T-helper 2 cell (primary cell): ENCODE data around the gene JAKMIP1.

Experiments
- DNase-seq, 5 experiments: peaks; one replicate each; pipeline versions ENCODE4 v3.0.0 to v3.0.0-alpha.2; 2012 to 2022

JAKMIP1 gene

GRCh38 chr4:6201580-6202091 is 1.3 kb upstream of the JAKMIP1 start:
- peak in 3 of 5 experiments; percentile 13 to 58 (median 58) for DNase-seq

DNA sequence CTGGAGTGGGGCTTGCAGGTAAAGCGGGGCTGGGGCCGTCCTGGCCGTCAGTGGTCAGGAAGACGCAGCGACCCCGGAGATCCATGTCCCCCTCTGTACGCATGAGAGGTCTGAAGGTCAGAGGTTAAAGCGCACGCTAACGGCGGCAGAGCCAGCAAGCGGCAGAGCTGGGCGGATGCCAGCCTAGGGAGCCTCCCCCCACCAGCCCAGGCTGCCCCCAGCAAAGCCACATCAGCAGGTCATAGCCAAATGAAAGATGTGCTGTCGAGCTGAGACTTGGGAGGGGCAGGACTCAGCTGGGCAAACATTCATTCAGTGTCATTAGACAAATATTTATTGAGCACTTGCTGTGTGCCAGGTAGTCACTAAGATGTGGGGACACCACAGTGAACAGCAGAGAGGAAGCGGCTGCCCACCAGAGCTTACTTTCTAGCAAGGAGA is 593 bp upstream of the JAKMIP1 start:
- DNase-seq, result peak in 1 of 5 experiments; percentile 63

- DNase-seq, result peak in 4 of 5 experiments; percentile 25 to 70 (median 46)
Measured at GRCh38 chr4:6199422-6199921, 877 bp downstream of the JAKMIP1 start.

DNA sequence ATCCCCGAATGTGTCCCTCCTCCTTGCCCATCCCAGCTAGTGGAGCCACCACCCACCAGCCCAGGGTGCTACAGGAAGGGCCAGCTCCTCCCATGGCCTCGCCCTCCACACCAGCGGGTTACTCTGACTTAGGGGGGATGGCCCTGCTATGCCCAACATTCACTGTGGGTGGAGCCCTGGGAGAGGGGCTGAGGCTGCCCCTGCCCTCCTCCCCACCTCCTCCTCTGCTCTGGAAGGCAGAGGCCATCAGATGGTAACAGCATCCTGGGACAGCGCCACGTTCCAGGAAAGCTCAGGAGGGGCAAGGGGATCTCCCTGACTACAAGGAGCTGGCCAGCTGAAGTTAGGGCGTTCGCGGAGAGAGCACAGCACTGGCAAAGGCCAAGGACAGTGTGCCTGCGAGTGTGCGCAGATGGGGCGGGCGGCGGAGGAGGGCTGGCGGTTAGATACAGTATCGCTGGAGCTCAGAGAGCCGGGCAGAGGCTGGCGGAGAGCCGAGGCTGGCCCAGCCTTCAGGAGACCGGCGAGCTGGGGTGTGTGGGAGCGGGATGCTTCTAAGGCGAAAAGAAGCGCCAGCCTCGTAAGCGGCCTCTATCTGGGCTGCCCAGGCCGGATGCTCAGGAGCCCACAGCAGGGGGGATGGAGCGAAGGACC is 1.5 kb downstream of the JAKMIP1 start:
- DNase-seq, result peak in 1 of 5 experiments; percentile 65

GRCh38 chr4:6198278-6198677 is 2.1 kb downstream of the JAKMIP1 start:
- peak in 3 of 5 experiments; percentile 50 to 72 (median 57) for DNase-seq

DNA sequence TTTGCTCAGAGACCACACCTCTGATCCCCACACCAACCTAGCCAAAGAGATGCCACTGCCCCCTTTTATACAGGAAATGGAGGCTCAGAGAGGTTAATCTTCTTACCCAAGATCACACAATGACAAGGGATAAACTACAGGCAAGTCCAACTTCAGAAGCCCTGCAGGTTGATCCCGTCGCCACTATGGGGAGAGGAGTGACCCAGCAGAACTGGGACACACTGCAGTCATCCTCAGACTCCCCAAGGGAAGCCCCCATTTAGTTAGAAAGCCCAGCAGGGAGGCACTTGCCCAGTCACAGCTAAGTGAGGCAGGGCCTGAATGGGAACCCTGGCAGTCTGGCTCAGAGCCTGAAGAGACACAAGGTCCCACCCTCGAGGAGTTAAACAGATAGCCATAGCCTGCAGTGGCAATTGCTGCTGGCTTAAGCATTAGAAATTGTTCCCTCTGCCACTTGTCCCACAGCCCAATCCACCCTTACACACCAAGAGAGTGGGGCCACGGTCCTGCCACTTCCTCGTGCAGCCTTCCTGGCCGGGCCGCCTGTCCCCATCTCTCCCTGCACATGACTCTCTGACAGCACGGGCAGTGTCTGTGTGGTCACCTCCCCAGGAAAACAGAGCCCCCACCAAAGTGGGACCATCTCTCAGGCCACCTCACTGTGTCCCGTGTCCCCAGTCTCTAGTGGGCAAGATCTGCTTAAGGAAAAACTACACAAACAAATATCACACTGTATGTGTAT is 2.7 kb downstream of the JAKMIP1 start:
- no peak for DNase-seq

DNA sequence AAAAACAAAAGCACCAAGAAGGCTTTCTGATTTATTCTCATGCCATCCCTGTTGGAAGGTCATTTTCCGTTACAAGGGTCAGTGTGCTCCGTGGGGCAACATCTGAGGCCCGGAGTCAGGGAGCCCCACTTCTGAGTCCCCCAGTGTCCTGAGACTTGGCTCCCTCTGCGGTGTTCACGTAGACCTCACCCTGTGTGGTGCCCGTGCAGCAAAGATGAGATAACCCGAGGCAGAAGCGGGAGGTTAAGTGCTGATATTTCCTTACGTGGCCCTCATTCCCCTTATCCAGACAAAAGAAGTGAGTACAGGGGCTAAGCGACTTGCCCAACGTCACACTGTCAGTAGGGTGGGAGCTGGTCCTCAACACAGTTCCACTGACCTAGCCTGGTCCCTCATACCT is 3.5 kb downstream of the JAKMIP1 start:
- no peak for DNase-seq

DNA sequence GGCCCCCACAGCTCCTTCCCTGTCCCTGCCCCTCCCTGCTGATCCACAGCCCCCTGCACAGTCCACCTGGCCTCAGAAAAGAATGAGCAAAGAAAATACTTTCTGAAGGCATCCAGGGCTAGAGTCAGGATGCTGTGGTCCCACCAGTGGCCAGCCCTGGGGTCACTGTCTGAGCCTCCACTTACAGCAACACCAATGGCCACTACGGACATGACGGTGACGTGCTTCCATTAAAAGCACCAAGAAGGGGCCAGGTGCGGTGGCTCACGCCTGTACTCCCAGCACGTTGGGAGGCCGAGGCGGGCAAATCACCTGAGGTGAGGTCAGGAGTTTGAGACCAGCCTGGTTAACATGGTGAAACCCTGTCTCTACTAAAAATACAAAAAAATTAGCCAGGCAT is 4.0 kb downstream of the JAKMIP1 start:
- no peak for DNase-seq

DNA sequence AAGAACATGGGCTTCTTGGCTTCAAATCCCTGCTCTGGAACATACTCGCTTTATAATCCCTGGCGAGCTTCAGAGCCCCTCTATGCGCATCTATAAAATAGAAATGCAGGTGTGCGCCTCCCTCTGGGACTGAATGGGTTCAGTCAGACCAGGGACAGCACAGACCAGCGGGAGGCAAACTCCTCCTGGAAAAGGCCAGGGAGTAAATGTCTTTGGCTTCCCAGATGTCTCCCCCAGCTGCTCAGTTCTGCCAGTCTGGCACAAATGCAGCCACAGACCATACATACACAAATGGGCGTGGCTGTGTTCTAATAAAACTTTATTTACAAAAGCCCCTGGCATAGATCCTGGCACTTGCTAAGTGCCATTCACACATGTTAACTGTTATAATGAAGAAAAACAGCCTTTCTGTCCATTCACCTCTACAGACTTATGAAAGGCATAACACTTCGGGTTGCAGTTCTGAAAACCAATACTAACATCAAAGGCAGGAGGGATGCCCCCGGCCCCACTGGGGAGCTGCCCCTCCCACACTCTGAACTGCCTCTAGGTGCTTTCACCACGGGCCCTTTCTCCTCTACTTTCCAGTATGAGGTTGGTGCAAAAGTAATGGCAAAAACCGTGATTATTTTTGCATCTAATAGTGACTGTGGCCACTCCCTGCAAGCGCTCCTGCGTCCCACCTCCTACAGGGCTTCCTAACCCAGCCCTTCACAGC is 4.6 kb downstream of the JAKMIP1 start:
- peak in 1 of 5 experiments; percentile 14 for DNase-seq

- no peak for DNase-seq
Measured at GRCh38 chr4:6194458-6195195, 5.7 kb downstream of the JAKMIP1 start.

- DNase-seq, result no peak
Measured at GRCh38 chr4:6193399-6193798, 7.0 kb downstream of the JAKMIP1 start.

DNA sequence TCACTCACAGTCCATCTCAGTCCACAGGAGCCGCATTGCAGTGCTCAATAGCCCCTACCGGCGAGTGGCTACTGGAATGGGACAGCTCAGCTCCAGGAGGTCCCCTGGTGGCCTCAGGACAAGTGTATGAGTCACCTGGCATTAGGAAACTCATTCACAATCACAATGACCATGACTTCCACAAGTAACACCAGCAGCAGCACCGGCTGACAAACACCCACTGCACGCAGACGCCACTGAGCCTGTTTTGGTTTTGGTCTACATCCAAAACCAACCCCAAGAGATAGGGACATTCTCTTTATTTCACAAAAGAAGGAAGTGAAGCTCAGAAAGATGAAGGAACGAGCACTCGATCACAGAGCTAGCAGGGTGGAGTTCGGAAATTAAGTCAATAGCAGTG is 8.1 kb downstream of the JAKMIP1 start:
- DNase-seq, result no peak

DNA sequence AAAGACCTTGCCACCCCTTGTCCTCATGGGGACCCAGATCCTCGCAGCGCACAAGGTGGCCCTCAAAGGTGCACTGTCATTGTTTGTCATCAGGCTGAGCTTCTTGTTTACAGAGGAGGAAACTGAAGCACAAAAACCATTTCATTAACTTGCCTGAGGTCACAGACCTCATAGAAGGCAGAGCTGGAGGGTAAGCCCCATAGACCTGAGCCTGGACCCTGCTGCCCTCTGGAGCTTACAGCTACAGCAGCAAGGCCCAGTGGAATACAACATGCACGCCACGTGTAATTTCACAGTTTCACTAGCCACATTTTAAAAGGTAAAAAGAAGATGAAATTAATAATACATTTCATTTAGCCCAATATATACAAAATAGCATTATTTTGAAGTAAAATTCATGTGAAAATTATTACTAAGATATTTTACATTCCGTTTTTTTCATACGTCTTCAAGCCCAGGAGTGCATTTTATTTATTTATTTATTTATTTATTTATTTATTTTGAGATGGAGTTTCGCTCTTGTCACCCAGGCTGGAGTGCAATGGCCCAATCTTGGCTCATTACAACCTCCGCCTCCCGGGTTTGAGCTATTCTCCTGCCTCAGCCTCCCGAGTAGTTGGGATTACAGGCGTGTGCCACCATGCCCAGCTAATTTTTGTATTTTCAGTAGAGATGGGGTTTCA is 8.8 kb downstream of the JAKMIP1 start:
- DNase-seq, result peak in 1 of 5 experiments; percentile 64

DNA sequence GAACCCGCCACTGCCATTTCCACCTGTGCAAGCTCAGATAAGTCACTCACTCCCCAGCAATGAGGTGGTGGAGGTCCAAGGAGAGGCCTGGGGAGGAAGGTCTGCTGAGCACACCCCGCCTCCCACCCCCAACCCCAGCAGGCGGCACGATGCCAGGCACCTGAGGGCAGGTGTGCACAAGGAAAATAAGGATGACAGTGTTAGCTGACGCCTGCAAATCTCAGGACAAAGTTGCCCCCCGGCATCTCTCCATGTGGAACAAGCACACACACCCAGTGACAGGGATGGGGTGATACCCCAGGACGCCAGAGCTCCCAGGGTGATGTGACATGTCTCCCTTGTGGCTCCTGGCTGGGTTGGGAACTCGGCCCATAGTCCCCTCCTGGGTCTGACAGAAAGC is 9.9 kb downstream of the JAKMIP1 start:
- no peak for DNase-seq

GRCh38 chr4:6189511-6189910 is 10.8 kb downstream of the JAKMIP1 start:
- no peak for DNase-seq

DNA sequence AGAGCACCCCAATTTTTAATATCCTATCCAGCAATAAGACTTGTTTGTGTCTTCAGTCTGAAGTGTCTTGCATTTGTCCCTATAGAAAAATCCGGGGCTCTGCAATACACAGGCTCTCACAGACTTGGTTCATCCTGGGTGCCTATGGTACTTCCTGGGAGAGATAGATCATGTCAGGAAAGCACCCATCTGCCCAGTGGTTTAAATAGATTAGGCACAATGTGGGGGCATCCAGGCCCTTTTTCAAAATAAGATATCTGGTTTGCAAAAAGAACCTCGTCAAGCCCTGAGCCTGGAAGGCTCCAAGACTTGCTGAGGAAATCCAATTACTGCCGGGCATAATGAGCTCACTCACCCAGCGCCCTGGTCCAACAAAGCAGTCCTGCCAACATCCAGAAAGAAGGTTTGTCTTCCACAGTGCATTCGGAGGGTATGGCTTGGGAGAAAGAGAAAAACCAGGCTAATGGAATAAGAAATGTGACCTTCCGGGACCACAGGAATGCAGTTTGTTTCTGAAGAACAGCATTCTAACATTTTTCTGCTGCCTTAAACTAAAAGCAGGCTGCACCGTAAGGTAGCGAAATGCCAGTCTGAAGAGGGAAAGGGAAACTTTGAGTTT is 11.6 kb downstream of the JAKMIP1 start:
- DNase-seq, result no peak

GRCh38 chr4:6184169-6184568 is 16.2 kb downstream of the JAKMIP1 start:
- DNase-seq, result no peak

DNA sequence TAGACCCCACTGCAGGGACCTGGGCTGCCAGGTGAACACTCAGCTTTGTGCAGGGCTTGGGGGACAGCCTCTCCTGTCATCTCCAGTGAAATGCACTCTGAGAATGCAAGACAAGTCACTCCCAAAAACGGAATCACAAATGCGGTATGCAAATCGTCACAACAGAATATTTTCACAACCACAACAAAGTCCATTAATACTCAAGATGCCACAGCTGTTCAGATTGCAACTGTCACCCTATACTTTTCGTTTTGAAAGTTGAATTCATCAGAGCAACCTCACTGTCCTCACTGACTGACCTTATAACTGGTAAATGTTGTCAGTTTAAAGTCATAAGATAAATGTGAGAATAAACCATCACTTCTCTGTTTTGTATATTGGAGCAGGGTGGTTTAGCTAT is 16.6 kb downstream of the JAKMIP1 start:
- peak in 1 of 5 experiments; percentile 91 for DNase-seq

- DNase-seq, result peak in 2 of 5 experiments; percentile 38 to 59
Measured at GRCh38 chr4:6182376-6183280, 17.7 kb downstream of the JAKMIP1 start.
